Astrocyte (in vitro differentiated cells and primary cell): ENCODE measurements around the gene CAMK1D.

Experiments used
- EZH2 ChIP-seq: IDR thresholded peaks from 2 replicates; pipeline ENCODE4 v1.6.1; 2012; ENCODE audit warnings: mild to moderate bottlenecking, low read length, inconsistent platforms; ENCODE audit not compliant: insufficient read depth
- TF ChIP-seq, protein P1 (sequence below): IDR thresholded peaks from 2 replicates; pipeline ENCODE4 v1.5.1; 2011; ENCODE audit warnings: low read depth, mild to moderate bottlenecking, inconsistent platforms, low read length, moderate library complexity; ENCODE audit not compliant: insufficient read depth

DNA sequence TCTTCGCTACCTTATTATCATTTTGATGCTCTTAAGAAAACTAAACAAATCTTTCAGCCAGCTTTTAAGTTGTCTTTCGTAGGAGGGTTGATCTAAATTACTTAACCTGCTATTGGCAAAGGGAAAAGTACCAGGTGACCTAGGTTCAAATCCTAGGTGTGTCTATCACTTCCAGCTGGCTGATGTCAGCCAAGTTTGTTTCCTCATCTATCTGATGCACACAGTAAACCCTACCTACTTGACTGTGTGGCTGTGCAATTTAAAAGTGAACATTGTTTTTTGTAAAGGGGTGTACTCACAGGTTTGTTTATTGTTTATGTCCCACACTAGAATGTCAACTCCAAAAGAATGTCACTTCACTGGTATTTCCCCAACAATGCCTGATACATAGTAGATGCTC lies 21.9 kb upstream of the CAMK1D start:
- no peak for TF ChIP-seq EZH2
- TF ChIP-seq, protein P1, sequence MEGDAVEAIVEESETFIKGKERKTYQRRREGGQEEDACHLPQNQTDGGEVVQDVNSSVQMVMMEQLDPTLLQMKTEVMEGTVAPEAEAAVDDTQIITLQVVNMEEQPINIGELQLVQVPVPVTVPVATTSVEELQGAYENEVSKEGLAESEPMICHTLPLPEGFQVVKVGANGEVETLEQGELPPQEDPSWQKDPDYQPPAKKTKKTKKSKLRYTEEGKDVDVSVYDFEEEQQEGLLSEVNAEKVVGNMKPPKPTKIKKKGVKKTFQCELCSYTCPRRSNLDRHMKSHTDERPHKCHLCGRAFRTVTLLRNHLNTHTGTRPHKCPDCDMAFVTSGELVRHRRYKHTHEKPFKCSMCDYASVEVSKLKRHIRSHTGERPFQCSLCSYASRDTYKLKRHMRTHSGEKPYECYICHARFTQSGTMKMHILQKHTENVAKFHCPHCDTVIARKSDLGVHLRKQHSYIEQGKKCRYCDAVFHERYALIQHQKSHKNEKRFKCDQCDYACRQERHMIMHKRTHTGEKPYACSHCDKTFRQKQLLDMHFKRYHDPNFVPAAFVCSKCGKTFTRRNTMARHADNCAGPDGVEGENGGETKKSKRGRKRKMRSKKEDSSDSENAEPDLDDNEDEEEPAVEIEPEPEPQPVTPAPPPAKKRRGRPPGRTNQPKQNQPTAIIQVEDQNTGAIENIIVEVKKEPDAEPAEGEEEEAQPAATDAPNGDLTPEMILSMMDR = no peak
